Stimulated activated CD4-positive, alpha-beta T cell treated with anti-CD3 and anti-CD28 coated beads, Interleukin-1b, Interleukin-23, amount 100 ng/mL, for 24 hours (primary cell): ENCODE data around the gene TSPOAP1.

ENCODE experiments used
- DNase-seq, 4 experiments: peaks; one replicate each; pipeline ENCODE4 v3.0.0-alpha.2; 2020; ENCODE audit warnings: low read depth in 4 of 4, low spot score in 1 of 4

TSPOAP1 gene

GRCh38 chr17:58363457-58364185, 35.0 kb upstream of the TSPOAP1 start:
- no peak for DNase-seq

- no peak for DNase-seq
These were observed 33.9 kb upstream of the TSPOAP1 start for GRCh38 chr17:58362368-58363014.

- DNase-seq, result no peak
These were observed 31.9 kb upstream of the TSPOAP1 start for GRCh38 chr17:58360296-58361063.

GRCh38 chr17:58358408-58359172, 30.0 kb upstream of the TSPOAP1 start:
- DNase-seq, result no peak

GRCh38 chr17:58357312-58358297, 29.0 kb upstream of the TSPOAP1 start:
- no peak for DNase-seq

GRCh38 chr17:58356231-58356630, 27.6 kb upstream of the TSPOAP1 start:
- DNase-seq, result no peak

- DNase-seq, result no peak
These were observed 26.1 kb upstream of the TSPOAP1 start for GRCh38 chr17:58354541-58355216.

- no peak for DNase-seq
These were observed 24.8 kb upstream of the TSPOAP1 start for GRCh38 chr17:58353389-58353825.

- DNase-seq, result no peak
These were observed 24.2 kb upstream of the TSPOAP1 start for GRCh38 chr17:58352596-58353388.

- DNase-seq, result peak in 2 of 4 experiments; percentile 82 to 83
These were observed 23.4 kb upstream of the TSPOAP1 start, which contains the start of gene SUPT4H1 for GRCh38 chr17:58351831-58352595. Gene SUPT4H1 (minus strand): TSS chr17:58352201. CDS start chr17:58352135, 66 bp downstream.

GRCh38 chr17:58351182-58351581, 22.6 kb upstream of the TSPOAP1 start:
- DNase-seq, result no peak

- DNase-seq, result no peak
These were observed 19.4 kb upstream of the TSPOAP1 start for GRCh38 chr17:58348038-58348437.

- no peak for DNase-seq
These were observed 16.9 kb upstream of the TSPOAP1 start for GRCh38 chr17:58345500-58345899.

GRCh38 chr17:58344791-58345157, 16.2 kb upstream of the TSPOAP1 start:
- DNase-seq, result peak in 2 of 4 experiments; percentile 54 to 59

- peak in 2 of 4 experiments; percentile 82 to 85 for DNase-seq
These were observed 15.6 kb upstream of the TSPOAP1 start for GRCh38 chr17:58344047-58344790.

GRCh38 chr17:58343131-58343530, 14.5 kb upstream of the TSPOAP1 start:
- DNase-seq, result no peak

- DNase-seq, result no peak
These were observed 13.4 kb upstream of the TSPOAP1 start for GRCh38 chr17:58341861-58342475.
